ENCODE measurements around the gene TENM3.

The TENM3 gene

GRCh38 chr4:182404376-182404775 is 161.2 kb downstream of the TENM3 start:
- no peak for DNase-seq
- no peak for ATAC-seq

GRCh38 chr4:182405087-182405486 is 161.9 kb downstream of the TENM3 start:
- DNase-seq (no peak), ATAC-seq (no peak)

- ATAC-seq = no peak
Measured at GRCh38 chr4:182409271-182409670, 166.1 kb downstream of the TENM3 start.

GRCh38 chr4:182411391-182411790 is 168.2 kb downstream of the TENM3 start:
- ATAC-seq (no peak), DNase-seq (no peak)

More at GRCh38 chr4:182409271-182409670, 166.1 kb downstream of the TENM3 start:
- no peak for DNase-seq

- DNase-seq (no peak), ATAC-seq (no peak)
Measured at GRCh38 chr4:182413550-182413949, 170.3 kb downstream of the TENM3 start.

- DNase-seq (no peak), ATAC-seq (no peak)
Measured at GRCh38 chr4:182415116-182415515, 171.9 kb downstream of the TENM3 start.

GRCh38 chr4:182416067-182416466 is 172.9 kb downstream of the TENM3 start:
- DNase-seq = no peak
- ATAC-seq = no peak

- no peak for ATAC-seq
Measured at GRCh38 chr4:182418054-182418734, 175.0 kb downstream of the TENM3 start.

GRCh38 chr4:182420189-182420588 is 177.0 kb downstream of the TENM3 start:
- ATAC-seq (no peak), DNase-seq (no peak)

More at GRCh38 chr4:182418054-182418734, 175.0 kb downstream of the TENM3 start:
- no peak for DNase-seq

- ATAC-seq (no peak), DNase-seq (no peak)
Measured at GRCh38 chr4:182421753-182422152, 178.6 kb downstream of the TENM3 start.

- DNase-seq (no peak), ATAC-seq (no peak)
Measured at GRCh38 chr4:182425302-182425701, 182.1 kb downstream of the TENM3 start.

GRCh38 chr4:182426901-182427300 is 183.7 kb downstream of the TENM3 start:
- no peak for ATAC-seq
- DNase-seq = no peak

- ATAC-seq (no peak), DNase-seq (no peak)
Measured at GRCh38 chr4:182427554-182427953, 184.4 kb downstream of the TENM3 start.

- DNase-seq (no peak), ATAC-seq (no peak)
Measured at GRCh38 chr4:182429896-182430295, 186.7 kb downstream of the TENM3 start.

- DNase-seq (no peak), ATAC-seq (no peak)
Measured at GRCh38 chr4:182432819-182433218, 189.6 kb downstream of the TENM3 start.

GRCh38 chr4:182434720-182435119 is 191.5 kb downstream of the TENM3 start:
- no peak for DNase-seq
- ATAC-seq = no peak

- no peak for DNase-seq
- ATAC-seq = no peak
Measured at GRCh38 chr4:182435401-182435800, 192.2 kb downstream of the TENM3 start.

GRCh38 chr4:182443070-182443469 is 199.9 kb downstream of the TENM3 start:
- DNase-seq = no peak
- no peak for ATAC-seq

GRCh38 chr4:182447767-182448280 is 204.6 kb downstream of the TENM3 start:
- ATAC-seq = no peak
- DNase-seq = no peak

- ATAC-seq = peak; percentile 87
- peak; percentile 45 for DNase-seq
Measured at GRCh38 chr4:182448281-182449151, 205.3 kb downstream of the TENM3 start.

- DNase-seq (no peak), ATAC-seq (no peak)
Measured at GRCh38 chr4:182449186-182449929, 206.2 kb downstream of the TENM3 start.

- DNase-seq (no peak), ATAC-seq (no peak)
Measured at GRCh38 chr4:182449930-182450439, 206.8 kb downstream of the TENM3 start.
